ENCODE data around the gene DUS1L. TPM values are rescaled to one million over a fixed set of nuclear protein-coding genes. Genes with fewer than 3 reads are reported as not detected.
A peak's percentile ranks its signal among the peaks of the same experiment; 100 is the strongest.

DUS1L gene
- polyA plus RNA-seq = 10 to 100 TPM; 61.7 to 85.3 (median 82.5) TPM

- H3K27ac Mint-ChIP-seq = peak within 1 kb of the TSS; percentile 80 to 88 (median 83)
- H3K36me3 Mint-ChIP-seq = no peaks in the 10 kb centered on the region
- H3K4me1 Mint-ChIP-seq = peaks cover 6 to 19% of the 10 kb centered on the region in 2 donors
- peak within 1 kb of the TSS; percentile 75 to 89 (median 80) for H3K4me3 Mint-ChIP-seq
- peaks cover 4 to 10% (median 5%) of the 10 kb centered on the region in 3 donors for H3K27me3 Mint-ChIP-seq (ENCODE audit: low read depth in 3 of 3)
- DNase-seq = peak; percentile 69 to 75 (median 73)
- H3K9me3 Mint-ChIP-seq = no peaks in the 10 kb centered on the region
Observed at GRCh38 chr17:82065638-82066303, at the start of gene DUS1L. DUS1L (minus strand) TSS chr17:82065804; CDS start chr17:82065059, 745 bp downstream.

GRCh38 chr17:82114872-82115271 is 49.3 kb upstream of the DUS1L start:
- Mint-ChIP-seq H3K27me3 (ENCODE audit: low read depth in 3 of 3) (peaks cover 0 to 2% (median 0%) of the 10 kb centered on the region in 3 donors), H3K27ac (no peak overlapping the region)

GRCh38 chr17:82114447-82114846 is 48.8 kb upstream of the DUS1L start:
- DNase-seq = no peak
- Mint-ChIP-seq H3K36me3 (peaks cover 0 to 8% (median 0%) of the 10 kb centered on the region in 3 donors), H3K27ac (no peak overlapping the region), H3K4me3 (no peak overlapping the region), H3K9me3 (no peaks in the 10 kb centered on the region), H3K4me1 (no peaks in the 10 kb centered on the region), H3K27me3 (ENCODE audit: low read depth in 3 of 3) (peaks cover 0 to 2% (median 0%) of the 10 kb centered on the region in 3 donors)

More at GRCh38 chr17:82114872-82115271, 49.3 kb upstream of the DUS1L start:
- no peaks in the 10 kb centered on the region for H3K4me1 Mint-ChIP-seq
- no peaks in the 10 kb centered on the region for H3K9me3 Mint-ChIP-seq
- no peak for DNase-seq
- H3K4me3 Mint-ChIP-seq = no peak overlapping the region
- H3K36me3 Mint-ChIP-seq = peaks cover 0 to 8% (median 0%) of the 10 kb centered on the region in 3 donors

- Mint-ChIP-seq H3K9me3 (no peaks in the 10 kb centered on the region), H3K4me3 (no peak overlapping the region), H3K27ac (no peak overlapping the region), H3K36me3 (peaks cover 0 to 8% (median 0%) of the 10 kb centered on the region in 3 donors), H3K4me1 (no peaks in the 10 kb centered on the region), H3K27me3 (ENCODE audit: low read depth in 3 of 3) (peaks cover 0 to 2% (median 0%) of the 10 kb centered on the region in 3 donors)
- DNase-seq = no peak
Observed at GRCh38 chr17:82113941-82114340, 48.3 kb upstream of the DUS1L start.

- Mint-ChIP-seq H3K36me3 (peaks cover 0 to 8% (median 0%) of the 10 kb centered on the region in 3 donors), H3K27ac (no peak overlapping the region), H3K4me1 (no peaks in the 10 kb centered on the region), H3K4me3 (no peak overlapping the region), H3K9me3 (no peaks in the 10 kb centered on the region), H3K27me3 (ENCODE audit: low read depth in 3 of 3) (peaks cover 0 to 2% (median 0%) of the 10 kb centered on the region in 3 donors)
- DNase-seq = no peak
Observed at GRCh38 chr17:82113422-82113821, 47.8 kb upstream of the DUS1L start.

GRCh38 chr17:82112914-82113311 is 47.3 kb upstream of the DUS1L start:
- H3K4me1 Mint-ChIP-seq = no peaks in the 10 kb centered on the region

GRCh38 chr17:82112181-82112913 is 46.7 kb upstream of the DUS1L start:
- H3K36me3 Mint-ChIP-seq = peaks cover 0 to 8% (median 0%) of the 10 kb centered on the region in 3 donors
- H3K4me3 Mint-ChIP-seq = no peak overlapping the region
- no peaks in the 10 kb centered on the region for H3K9me3 Mint-ChIP-seq
- H3K4me1 Mint-ChIP-seq = no peaks in the 10 kb centered on the region
- DNase-seq = no peak
- peaks cover 0 to 2% (median 0%) of the 10 kb centered on the region in 3 donors for H3K27me3 Mint-ChIP-seq (ENCODE audit: low read depth in 3 of 3)
- H3K27ac Mint-ChIP-seq = no peak overlapping the region

More at GRCh38 chr17:82112914-82113311, 47.3 kb upstream of the DUS1L start:
- Mint-ChIP-seq H3K27ac (no peak overlapping the region), H3K27me3 (ENCODE audit: low read depth in 3 of 3) (peaks cover 0 to 2% (median 0%) of the 10 kb centered on the region in 3 donors), H3K4me3 (no peak overlapping the region), H3K36me3 (peaks cover 0 to 8% (median 0%) of the 10 kb centered on the region in 3 donors), H3K9me3 (no peaks in the 10 kb centered on the region)
- no peak for DNase-seq

- H3K27ac Mint-ChIP-seq = no peak overlapping the region
- H3K4me3 Mint-ChIP-seq = no peak overlapping the region
- H3K27me3 Mint-ChIP-seq (ENCODE audit: low read depth in 3 of 3) = peaks cover 0 to 2% (median 0%) of the 10 kb centered on the region in 3 donors
- DNase-seq = no peak
- no peaks in the 10 kb centered on the region for H3K9me3 Mint-ChIP-seq
- H3K36me3 Mint-ChIP-seq = peaks cover 0 to 8% (median 0%) of the 10 kb centered on the region in 3 donors
- peaks cover 11 to 13% of the 10 kb centered on the region in 2 donors for H3K4me1 Mint-ChIP-seq
Observed at GRCh38 chr17:82110298-82110697, 44.7 kb upstream of the DUS1L start.

- Mint-ChIP-seq H3K27me3 (ENCODE audit: low read depth in 3 of 3) (peaks cover 0 to 2% (median 0%) of the 10 kb centered on the region in 3 donors), H3K27ac (peak overlapping the region in 2 of 6 donors; percentile 46 to 65), H3K4me3 (peak overlapping the region in 2 of 5 donors; percentile 41 to 46), H3K4me1 (peaks cover 11 to 16% of the 10 kb centered on the region in 2 donors), H3K36me3 (peaks cover 0 to 8% (median 0%) of the 10 kb centered on the region in 3 donors), H3K9me3 (no peaks in the 10 kb centered on the region)
- DNase-seq = no peak
Observed at GRCh38 chr17:82108961-82109475, 43.4 kb upstream of the DUS1L start.

GRCh38 chr17:82108496-82108945 is 42.9 kb upstream of the DUS1L start:
- Mint-ChIP-seq H3K27me3 (ENCODE audit: low read depth in 3 of 3) (no peaks in the 10 kb centered on the region), H3K4me3 (peak overlapping the region in 3 of 5 donors; percentile 27 to 53 (median 46)), H3K36me3 (peaks cover 0 to 8% (median 0%) of the 10 kb centered on the region in 3 donors), H3K27ac (peak overlapping the region in 2 of 6 donors; percentile 46 to 65), H3K9me3 (no peaks in the 10 kb centered on the region), H3K4me1 (peaks cover 11 to 16% of the 10 kb centered on the region in 2 donors)
- DNase-seq = no peak

- Mint-ChIP-seq H3K4me3 (peak overlapping the region in 2 of 5 donors; percentile 30 to 53), H3K9me3 (no peaks in the 10 kb centered on the region), H3K4me1 (peaks cover 11 to 16% of the 10 kb centered on the region in 2 donors), H3K27me3 (ENCODE audit: low read depth in 3 of 3) (no peaks in the 10 kb centered on the region), H3K36me3 (peaks cover 0 to 8% (median 0%) of the 10 kb centered on the region in 3 donors), H3K27ac (peak overlapping the region in 2 of 6 donors; percentile 27 to 43)
- DNase-seq = no peak
Observed at GRCh38 chr17:82108038-82108437, 42.4 kb upstream of the DUS1L start.

- peak overlapping the region in 3 of 6 donors; percentile 17 to 40 (median 28) for H3K27ac Mint-ChIP-seq
- H3K27me3 Mint-ChIP-seq (ENCODE audit: low read depth in 3 of 3) = no peaks in the 10 kb centered on the region
- peaks cover 0 to 2% (median 0%) of the 10 kb centered on the region in 3 donors for H3K36me3 Mint-ChIP-seq
- no peaks in the 10 kb centered on the region for H3K9me3 Mint-ChIP-seq
- H3K4me3 Mint-ChIP-seq = peak overlapping the region in 3 of 5 donors; percentile 15 to 29 (median 27)
- DNase-seq = no peak
- H3K4me1 Mint-ChIP-seq = peaks cover 11 to 16% of the 10 kb centered on the region in 2 donors
Observed at GRCh38 chr17:82107341-82107860, 41.8 kb upstream of the DUS1L start.

- H3K27ac Mint-ChIP-seq = peak overlapping the region; percentile 90 to 95 (median 94)
- no peaks in the 10 kb centered on the region for H3K9me3 Mint-ChIP-seq
- no peaks in the 10 kb centered on the region for H3K27me3 Mint-ChIP-seq (ENCODE audit: low read depth in 3 of 3)
- H3K4me3 Mint-ChIP-seq = peak overlapping the region; percentile 79 to 92 (median 89)
- H3K36me3 Mint-ChIP-seq = no peaks in the 10 kb centered on the region
- DNase-seq = no peak
- peaks cover 11 to 16% of the 10 kb centered on the region in 2 donors for H3K4me1 Mint-ChIP-seq
Observed at GRCh38 chr17:82106688-82107305, 41.2 kb upstream of the DUS1L start.

All from immature natural killer cell (primary cell).